CD4-positive, alpha-beta memory T cell (primary cell): ENCODE data around the gene SUSD5. TPM values are rescaled to one million over a fixed set of nuclear protein-coding genes. Genes with fewer than 3 reads are reported as not detected.

Source experiments
- CTCF ChIA-PET: fragments of 350-600 bp; sonication (Branson Sonifier 250); formaldehyde crosslinking; loops from one replicate; lab custom pipeline; 2021; ENCODE audit warnings: inconsistent platforms; ENCODE audit not compliant: partially characterized antibody; lab: Charles Lee
- POLR2A ChIA-PET: fragments of 350-600 bp; sonication (Branson Sonifier 250); formaldehyde crosslinking; loops from one replicate; lab custom pipeline; 2021; ENCODE audit not compliant: partially characterized antibody; lab: Charles Lee
- DNase-seq, 5 donors: peaks; one replicate each; pipeline versions ENCODE4 v3.0.0 to v3.0.0-alpha.2; 2020 to 2022; ENCODE audit warnings: mixed read lengths in 1 of 5
- H3K27ac ChIP-seq: one replicate; pipeline ENCODE4 v1.7.0; 2013; ENCODE audit warnings: low read depth, low read length
- H3K27me3 ChIP-seq: 2 replicates; pipeline ENCODE4 v1.7.0; 2013; ENCODE audit warnings: mild to moderate bottlenecking, low read length, moderate library complexity; ENCODE audit not compliant: insufficient read depth
- H3K36me3 ChIP-seq: 2 replicates; pipeline ENCODE4 v1.7.0; 2013; ENCODE audit warnings: mild to moderate bottlenecking, low read length, moderate library complexity; ENCODE audit not compliant: insufficient read depth
- H3K4me1 ChIP-seq: 2 replicates; pipeline ENCODE4 v1.7.0; 2013; ENCODE audit warnings: mild to moderate bottlenecking, low read length, moderate library complexity; ENCODE audit not compliant: insufficient read depth
- H3K4me3 ChIP-seq, 2 donors: one replicate each; pipeline ENCODE4 v1.7.0; 2013; ENCODE audit warnings: low read length in 2 of 2, mild to moderate bottlenecking in 1 of 2
- H3K9me3 ChIP-seq, 2 donors: one replicate each; pipeline ENCODE4 v1.7.0; 2013; ENCODE audit warnings: low read length in 2 of 2, control low read depth in 1 of 2; ENCODE audit not compliant: control insufficient read depth in 1 of 2
- H3K27ac Mint-ChIP-seq, 7 donors: one replicate each; pipeline ENCODE4 v1.8.0; 2020 to 2021; ENCODE audit warnings: mixed read lengths in 7 of 7, mild to moderate bottlenecking in 6 of 7, inconsistent platforms in 3 of 7, moderate library complexity in 3 of 7
- H3K27me3 Mint-ChIP-seq, 2 donors: one replicate each; pipeline ENCODE4 v1.8.0; 2020 to 2021; ENCODE audit warnings: mixed read lengths in 2 of 2
- H3K36me3 Mint-ChIP-seq, 2 donors: one replicate each; pipeline ENCODE4 v1.8.0; 2020 to 2021; ENCODE audit warnings: mixed read lengths in 2 of 2, inconsistent platforms in 1 of 2, mild to moderate bottlenecking in 1 of 2
- H3K4me1 Mint-ChIP-seq, 4 donors: one replicate each; pipeline ENCODE4 v1.8.0; 2020 to 2021; ENCODE audit warnings: mixed read lengths in 4 of 4, mild to moderate bottlenecking in 1 of 4
- H3K4me3 Mint-ChIP-seq, 8 donors: one replicate each; pipeline ENCODE4 v1.8.0; 2020 to 2021; ENCODE audit warnings: mixed read lengths in 8 of 8, mild to moderate bottlenecking in 7 of 8, moderate library complexity in 6 of 8, inconsistent platforms in 3 of 8
- H3K9me3 Mint-ChIP-seq, 8 donors: one replicate each; pipeline ENCODE4 v1.8.0; 2020 to 2021; ENCODE audit warnings: mixed read lengths in 8 of 8, mild to moderate bottlenecking in 5 of 8, inconsistent platforms in 3 of 8, moderate library complexity in 1 of 8
- intact Hi-C: fragments of 100-400 bp; cut with micrococcal nuclease; formaldehyde crosslinking; loops from one replicate; pipeline ENCODE4 v1.15.1; 2023
- polyA plus RNA-seq, 2 donors: library from polyadenylated mRNA; unstranded; fragments of 300-500 nt; fragmentation: Illumina TruSeq; gene quantifications; one replicate each; pipeline ENCODE4 v1.2.3, GENCODE V29; 2021
- total RNA-seq, 2 experiments: library from RNA; stranded (reverse); gene quantifications; one replicate each; pipeline ENCODE4 v1.2.3, GENCODE V29; 2021

Gene SUSD5
- total and polyA plus RNA-seq, 4 experiments from 2014 or later: 0.21 TPM; not detected in 3

- peaks cover 3% of the 10 kb centered on the region in 2 donors for H3K36me3 Mint-ChIP-seq
Measured at GRCh38 chr3:33181229-33181628, 37.4 kb downstream of the SUSD5 start.

GRCh38 chr3:33179132-33179531 is 39.5 kb downstream of the SUSD5 start:
- Histone ChIP-seq H3K9me3 (no peaks in the 10 kb centered on the region), H3K4me1 (no peaks in the 10 kb centered on the region), H3K36me3 (no peaks in the 10 kb centered on the region), H3K27me3 (no peaks in the 10 kb centered on the region), H3K4me3 (no peak overlapping the region), H3K27ac (no peak overlapping the region)
- Mint-ChIP-seq H3K27me3 (peaks cover 0 to 3% of the 10 kb centered on the region in 2 donors), H3K27ac (no peak overlapping the region), H3K9me3 (peaks cover 2 to 44% (median 24%) of the 10 kb centered on the region in 8 donors), H3K4me3 (no peak overlapping the region), H3K4me1 (no peaks in the 10 kb centered on the region), H3K36me3 (peaks cover 3% of the 10 kb centered on the region in 2 donors)
- intact Hi-C loops: no loop called here
- DNase-seq: no peak
- ChIA-PET CTCF (no interaction called here), POLR2A (no interaction called here)

More at GRCh38 chr3:33181229-33181628, 37.4 kb downstream of the SUSD5 start:
- Mint-ChIP-seq H3K4me1 (no peaks in the 10 kb centered on the region), H3K4me3 (no peak overlapping the region), H3K27ac (no peak overlapping the region), H3K9me3 (peaks cover 2 to 44% (median 24%) of the 10 kb centered on the region in 8 donors), H3K27me3 (peaks cover 3 to 6% of the 10 kb centered on the region in 2 donors)
- no peaks in the 10 kb centered on the region for H3K9me3 ChIP-seq
- no peak overlapping the region for H3K27ac ChIP-seq
- no peaks in the 10 kb centered on the region for H3K27me3 ChIP-seq
- no peak overlapping the region for H3K4me3 ChIP-seq
- H3K36me3 ChIP-seq: no peaks in the 10 kb centered on the region
- no peak for DNase-seq
- CTCF ChIA-PET: no interaction called here
- H3K4me1 ChIP-seq: no peaks in the 10 kb centered on the region
- POLR2A ChIA-PET: no interaction called here
- intact Hi-C loops: no loop called here

GRCh38 chr3:33174711-33175414 is 43.7 kb downstream of the SUSD5 start:
- Histone ChIP-seq H3K4me1 (no peaks in the 10 kb centered on the region), H3K27me3 (no peaks in the 10 kb centered on the region), H3K4me3 (no peak overlapping the region), H3K36me3 (no peaks in the 10 kb centered on the region), H3K9me3 (no peaks in the 10 kb centered on the region), H3K27ac (no peak overlapping the region)
- intact Hi-C loops: no loop called here
- Mint-ChIP-seq H3K36me3 (peaks cover 0 to 2% of the 10 kb centered on the region in 2 donors), H3K9me3 (peaks cover 0 to 19% (median 12%) of the 10 kb centered on the region in 8 donors), H3K27me3 (no peaks in the 10 kb centered on the region), H3K4me3 (no peak overlapping the region), H3K4me1 (peaks cover 6 to 9% (median 8%) of the 10 kb centered on the region in 4 donors), H3K27ac (no peak overlapping the region)
- ChIA-PET POLR2A (no interaction called here), CTCF (no interaction called here)
- DNase-seq: no peak

- Mint-ChIP-seq H3K9me3 (peaks cover 0 to 13% (median 6%) of the 10 kb centered on the region in 8 donors), H3K27me3 (no peaks in the 10 kb centered on the region), H3K4me1 (peaks cover 6 to 9% (median 8%) of the 10 kb centered on the region in 4 donors), H3K27ac (peak overlapping the region in 1 of 7 donors; percentile 25), H3K4me3 (no peak overlapping the region), H3K36me3 (peaks cover 0 to under 1% of the 10 kb centered on the region in 2 donors)
- no peak overlapping the region for H3K4me3 ChIP-seq
- no peak for DNase-seq
- ChIA-PET POLR2A (no interaction called here), CTCF (no interaction called here)
- H3K27me3 ChIP-seq: no peaks in the 10 kb centered on the region
- H3K27ac ChIP-seq: no peak overlapping the region
- H3K9me3 ChIP-seq: no peaks in the 10 kb centered on the region
- intact Hi-C loops: no loop called here
- H3K4me1 ChIP-seq: no peaks in the 10 kb centered on the region
- H3K36me3 ChIP-seq: no peaks in the 10 kb centered on the region
Measured at GRCh38 chr3:33174095-33174494, 44.5 kb downstream of the SUSD5 start.

- no peak for DNase-seq
- Histone ChIP-seq H3K9me3 (no peaks in the 10 kb centered on the region), H3K27me3 (no peaks in the 10 kb centered on the region), H3K27ac (no peak overlapping the region), H3K4me3 (no peak overlapping the region), H3K36me3 (no peaks in the 10 kb centered on the region), H3K4me1 (no peaks in the 10 kb centered on the region)
- Mint-ChIP-seq H3K4me1 (peaks cover 6 to 9% (median 8%) of the 10 kb centered on the region in 4 donors), H3K9me3 (peaks cover 0 to 8% (median 3%) of the 10 kb centered on the region in 8 donors), H3K27me3 (no peaks in the 10 kb centered on the region), H3K36me3 (no peaks in the 10 kb centered on the region), H3K4me3 (no peak overlapping the region), H3K27ac (peak overlapping the region in 1 of 7 donors; percentile 9)
- ChIA-PET CTCF (no interaction called here), POLR2A (no interaction called here)
- intact Hi-C loops: no loop called here
Measured at GRCh38 chr3:33173672-33174071, 44.9 kb downstream of the SUSD5 start.

GRCh38 chr3:33173103-33173502 is 45.5 kb downstream of the SUSD5 start:
- Mint-ChIP-seq H3K4me3 (no peak overlapping the region), H3K9me3 (peaks cover 0 to 4% (median under 1%) of the 10 kb centered on the region in 8 donors), H3K27me3 (no peaks in the 10 kb centered on the region), H3K4me1 (peaks cover 6 to 9% (median 8%) of the 10 kb centered on the region in 4 donors), H3K27ac (no peak overlapping the region), H3K36me3 (no peaks in the 10 kb centered on the region)
- Histone ChIP-seq H3K27ac (no peak overlapping the region), H3K4me3 (no peak overlapping the region), H3K4me1 (no peaks in the 10 kb centered on the region), H3K27me3 (no peaks in the 10 kb centered on the region), H3K9me3 (no peaks in the 10 kb centered on the region), H3K36me3 (no peaks in the 10 kb centered on the region)
- DNase-seq: no peak
- POLR2A ChIA-PET: no interaction called here
- CTCF ChIA-PET: interaction anchor here (1.3 kb wide), 1 partner anchor 9 kb away, joined by 3 read pairs; no protein-coding TSS in a partner anchor
- intact Hi-C loops: no loop called here

- ChIA-PET POLR2A (no interaction called here), CTCF (no interaction called here)
- H3K36me3 ChIP-seq: no peaks in the 10 kb centered on the region
- H3K4me3 ChIP-seq: no peak overlapping the region
- peak in 3 of 5 donors; percentile 2 to 17 (median 5) for DNase-seq
- Mint-ChIP-seq H3K9me3 (no peaks in the 10 kb centered on the region), H3K4me3 (no peak overlapping the region), H3K36me3 (no peaks in the 10 kb centered on the region), H3K27me3 (no peaks in the 10 kb centered on the region), H3K4me1 (peaks cover 6 to 9% (median 8%) of the 10 kb centered on the region in 4 donors), H3K27ac (peak overlapping the region in 2 of 7 donors; percentile 34 to 45)
- H3K4me1 ChIP-seq: no peaks in the 10 kb centered on the region
- no peak overlapping the region for H3K27ac ChIP-seq
- intact Hi-C loops: no loop called here
- no peaks in the 10 kb centered on the region for H3K9me3 ChIP-seq
- H3K27me3 ChIP-seq: no peaks in the 10 kb centered on the region
Measured at GRCh38 chr3:33171580-33171979, 47.0 kb downstream of the SUSD5 start.
